ENCODE measurements around the gene OTX2.

OTX2 gene

GRCh38 chr14:56810147-56810719 lies at the start of gene OTX2:
OTX2 (minus strand) TSS chr14:56810479; CDS start chr14:56805456, 5,023 bp downstream.
- H3K4me3 ChIP-seq (ENCODE audit: low read depth, low read length, poor library complexity, severe bottlenecking): no peak within 1 kb of the TSS
- H3K9me2 ChIP-seq (ENCODE audit: low read depth, low read length): no peaks in the 10 kb centered on the region
- no peak within 1 kb of the TSS for H3K4me2 ChIP-seq (ENCODE audit: low read length)
- H3K4me1 ChIP-seq (ENCODE audit: insufficient read depth, low read length, severe bottlenecking): no peaks in the 10 kb centered on the region
- H3F3A ChIP-seq (ENCODE audit: insufficient read depth, low read length): no peaks in the 10 kb centered on the region
- no peaks in the 10 kb centered on the region for H3K79me2 ChIP-seq (ENCODE audit: insufficient read depth, low read length)
- H4K20me1 ChIP-seq (ENCODE audit: insufficient read depth, low read length): no peaks in the 10 kb centered on the region
- no peak for TF ChIP-seq CTCF (IDR thresholded peaks at IDR 0.05; ENCODE audit: low read length)
- no peaks in the 10 kb centered on the region for H3K36me3 ChIP-seq (ENCODE audit: insufficient read depth, low read length)
- no peak within 1 kb of the TSS for H3K27ac ChIP-seq (ENCODE audit: low read depth, low read length, poor library complexity, severe bottlenecking)
- no peak within 1 kb of the TSS for H3K9ac ChIP-seq (ENCODE audit: low read length)
- H3K27me3 ChIP-seq (ENCODE audit: insufficient read depth, low read length): no peaks in the 10 kb centered on the region; the same call in 1 of the 2 replicates
- no peaks in the 10 kb centered on the region for H3K9me3 ChIP-seq (ENCODE audit: low read length)
- no peak within 1 kb of the TSS for H2AFZ ChIP-seq (ENCODE audit: low read length)

GRCh38 chr14:56858422-56858821 lies 48.1 kb upstream of the OTX2 start:
- no peaks in the 10 kb centered on the region for H4K20me1 ChIP-seq (ENCODE audit: insufficient read depth, low read length)
- no peaks in the 10 kb centered on the region for H3K36me3 ChIP-seq (ENCODE audit: insufficient read depth, low read length)
- no peaks in the 10 kb centered on the region for H3K4me1 ChIP-seq (ENCODE audit: insufficient read depth, low read length, severe bottlenecking)
- no peaks in the 10 kb centered on the region for H3K9me3 ChIP-seq (ENCODE audit: low read length)
- H3K27ac ChIP-seq (ENCODE audit: low read depth, low read length, poor library complexity, severe bottlenecking): no peak overlapping the region
- no peaks in the 10 kb centered on the region for H3K9me2 ChIP-seq (ENCODE audit: low read depth, low read length)
- no peaks in the 10 kb centered on the region for H3F3A ChIP-seq (ENCODE audit: insufficient read depth, low read length)
- no peak overlapping the region for H3K4me3 ChIP-seq (ENCODE audit: low read depth, low read length, poor library complexity, severe bottlenecking)
- H3K79me2 ChIP-seq (ENCODE audit: insufficient read depth, low read length): no peaks in the 10 kb centered on the region
- no peak overlapping the region for H3K9ac ChIP-seq (ENCODE audit: low read length)
- TF ChIP-seq CTCF (IDR thresholded peaks at IDR 0.05; ENCODE audit: low read length): no peak
- TF ChIP-seq EZH2 (IDR thresholded peaks at IDR 0.05; ENCODE audit: borderline replicate concordance, low read length): no peak
- no peak overlapping the region for H3K4me2 ChIP-seq (ENCODE audit: low read length)
- no peaks in the 10 kb centered on the region for H3K27me3 ChIP-seq (ENCODE audit: insufficient read depth, low read length)
- no peak overlapping the region for H2AFZ ChIP-seq (ENCODE audit: low read length)

- Histone ChIP-seq H3K9ac (ENCODE audit: low read length) (no peak overlapping the region), H3K9me3 (ENCODE audit: low read length) (no peaks in the 10 kb centered on the region), H3K4me1 (ENCODE audit: insufficient read depth, low read length, severe bottlenecking) (no peaks in the 10 kb centered on the region), H3F3A (ENCODE audit: insufficient read depth, low read length) (no peaks in the 10 kb centered on the region), H3K9me2 (ENCODE audit: low read depth, low read length) (no peaks in the 10 kb centered on the region), H2AFZ (ENCODE audit: low read length) (no peak overlapping the region), H3K27me3 (ENCODE audit: insufficient read depth, low read length) (no peaks in the 10 kb centered on the region), H3K79me2 (ENCODE audit: insufficient read depth, low read length) (no peaks in the 10 kb centered on the region), H4K20me1 (ENCODE audit: insufficient read depth, low read length) (no peaks in the 10 kb centered on the region), H3K27ac (ENCODE audit: low read depth, low read length, poor library complexity, severe bottlenecking) (no peak overlapping the region), H3K36me3 (ENCODE audit: insufficient read depth, low read length) (no peaks in the 10 kb centered on the region), H3K4me3 (ENCODE audit: low read depth, low read length, poor library complexity, severe bottlenecking) (no peak overlapping the region), H3K4me2 (ENCODE audit: low read length) (no peak overlapping the region)
- TF ChIP-seq EZH2 (IDR thresholded peaks at IDR 0.05; ENCODE audit: borderline replicate concordance, low read length) (no peak), CTCF (IDR thresholded peaks at IDR 0.05; ENCODE audit: low read length) (no peak)
Measured at GRCh38 chr14:56857216-56857615, 46.9 kb upstream of the OTX2 start.
